GM13976 (cell line): ENCODE results near the gene TP53I11.
A peak's percentile ranks its signal among the peaks of the same experiment; 100 is the strongest.

Experiments used
- DNase-seq: peaks from one replicate; pipeline ENCODE4 v3.0.0; 2012; ENCODE audit warnings: low spot score
- in situ Hi-C: fragments of 300-500 bp; cut with MboI; formaldehyde crosslinking; loops from one replicate; pipeline ENCODE4 v1.12.0; 2022; ENCODE audit warnings: low sequenced_read_pairs, mixed read lengths, inconsistent platforms; ENCODE audit not compliant: unreplicated experiment
- TF ChIP-seq, protein P1 (sequence below): IDR thresholded peaks from 2 replicates; pipeline ENCODE4 v1.5.1; 2012; ENCODE audit warnings: borderline replicate concordance, mild to moderate bottlenecking; ENCODE audit not compliant: insufficient read depth; ENCODE audit errors: extremely low read depth, missing control alignments, control extremely low read depth

Gene TP53I11

DNA sequence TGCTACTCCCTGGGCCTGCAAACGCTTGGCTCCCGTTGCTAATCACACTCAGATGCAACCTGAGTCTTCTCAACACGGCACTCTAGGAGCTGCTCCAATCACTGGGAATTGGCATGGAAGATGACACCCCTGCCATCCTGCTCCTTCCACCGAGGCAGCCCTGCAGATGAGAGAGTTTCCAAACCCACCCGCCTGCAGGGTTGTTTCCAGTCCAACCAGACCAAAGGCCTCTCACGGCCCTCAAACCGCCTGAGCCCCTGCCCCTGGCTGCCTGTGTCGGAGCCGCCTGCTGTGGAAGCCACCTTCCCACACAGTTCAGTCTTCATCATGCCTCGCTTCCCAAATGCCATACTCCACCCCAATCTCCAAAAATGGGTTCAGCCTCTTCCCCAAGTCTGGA, 36.8 kb upstream of the TP53I11 start:
- in situ Hi-C loops: no loop called here
- TF ChIP-seq, protein P1, sequence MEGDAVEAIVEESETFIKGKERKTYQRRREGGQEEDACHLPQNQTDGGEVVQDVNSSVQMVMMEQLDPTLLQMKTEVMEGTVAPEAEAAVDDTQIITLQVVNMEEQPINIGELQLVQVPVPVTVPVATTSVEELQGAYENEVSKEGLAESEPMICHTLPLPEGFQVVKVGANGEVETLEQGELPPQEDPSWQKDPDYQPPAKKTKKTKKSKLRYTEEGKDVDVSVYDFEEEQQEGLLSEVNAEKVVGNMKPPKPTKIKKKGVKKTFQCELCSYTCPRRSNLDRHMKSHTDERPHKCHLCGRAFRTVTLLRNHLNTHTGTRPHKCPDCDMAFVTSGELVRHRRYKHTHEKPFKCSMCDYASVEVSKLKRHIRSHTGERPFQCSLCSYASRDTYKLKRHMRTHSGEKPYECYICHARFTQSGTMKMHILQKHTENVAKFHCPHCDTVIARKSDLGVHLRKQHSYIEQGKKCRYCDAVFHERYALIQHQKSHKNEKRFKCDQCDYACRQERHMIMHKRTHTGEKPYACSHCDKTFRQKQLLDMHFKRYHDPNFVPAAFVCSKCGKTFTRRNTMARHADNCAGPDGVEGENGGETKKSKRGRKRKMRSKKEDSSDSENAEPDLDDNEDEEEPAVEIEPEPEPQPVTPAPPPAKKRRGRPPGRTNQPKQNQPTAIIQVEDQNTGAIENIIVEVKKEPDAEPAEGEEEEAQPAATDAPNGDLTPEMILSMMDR: no peak
- DNase-seq: peak; percentile 8

DNA sequence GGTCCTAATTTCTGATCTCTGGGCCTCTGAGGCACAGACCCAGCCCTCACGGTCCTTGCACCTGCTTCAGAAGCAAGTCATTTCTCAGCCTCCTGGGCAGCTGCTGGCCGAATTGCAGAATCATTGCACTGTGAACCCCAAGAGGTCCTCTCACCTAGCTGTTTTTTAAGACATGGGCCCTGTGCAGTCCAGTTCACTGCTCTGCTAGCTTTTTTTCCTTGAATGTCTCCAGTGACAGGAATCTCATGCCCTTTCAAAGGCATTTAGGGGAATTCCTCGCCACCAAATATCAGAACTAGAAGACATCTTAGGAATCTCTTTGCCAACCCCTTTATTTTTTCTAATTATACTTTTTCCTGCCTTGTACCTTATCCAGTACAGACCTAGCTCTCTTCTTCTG, 35.6 kb upstream of the TP53I11 start:
- in situ Hi-C loops: no loop called here
- DNase-seq: no peak
- TF ChIP-seq, protein P1: no peak

DNA sequence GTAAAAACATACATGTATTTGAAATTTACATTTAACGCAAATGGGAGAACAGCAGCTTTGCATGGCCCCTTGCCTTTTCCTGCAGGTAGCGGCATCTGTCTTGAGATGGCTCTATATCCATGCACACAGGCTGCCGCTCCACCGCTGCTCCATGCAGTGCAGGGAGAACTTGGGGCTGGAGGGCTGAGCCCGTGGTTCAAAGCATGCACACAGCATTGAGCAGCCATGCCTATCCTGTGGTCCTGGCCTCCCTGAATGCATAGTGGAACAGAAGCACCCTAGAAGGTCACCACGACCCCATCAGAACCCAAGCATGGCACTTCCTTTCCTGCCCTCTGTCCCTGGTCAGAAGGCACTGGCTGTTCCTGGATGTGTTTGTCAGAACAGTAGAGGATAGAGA, 35.0 kb upstream of the TP53I11 start:
- in situ Hi-C loops: no loop called here
- TF ChIP-seq, protein P1: no peak
- no peak for DNase-seq

GRCh38 chr11:44983786-44984185, 33.1 kb upstream of the TP53I11 start:
- TF ChIP-seq, protein P1: no peak
- no peak for DNase-seq
- in situ Hi-C loops: no loop called here

GRCh38 chr11:44982496-44983062, 31.9 kb upstream of the TP53I11 start:
- in situ Hi-C loops: no loop called here
- TF ChIP-seq, protein P1: no peak
- no peak for DNase-seq

GRCh38 chr11:44980533-44981427, 30.1 kb upstream of the TP53I11 start:
- DNase-seq: no peak
- TF ChIP-seq, protein P1: no peak
- in situ Hi-C loops: no loop called here
